Eye (tissue), 1 donor: ENCODE results near the gene RHEX.

Experiments used
- DNase-seq: peaks from one replicate; pipeline ENCODE4 v3.0.0-alpha.2; 2015

Gene RHEX

GRCh38 chr1:206098242-206098919 lies 45.4 kb downstream of the RHEX start:
- no peak for DNase-seq

DNA sequence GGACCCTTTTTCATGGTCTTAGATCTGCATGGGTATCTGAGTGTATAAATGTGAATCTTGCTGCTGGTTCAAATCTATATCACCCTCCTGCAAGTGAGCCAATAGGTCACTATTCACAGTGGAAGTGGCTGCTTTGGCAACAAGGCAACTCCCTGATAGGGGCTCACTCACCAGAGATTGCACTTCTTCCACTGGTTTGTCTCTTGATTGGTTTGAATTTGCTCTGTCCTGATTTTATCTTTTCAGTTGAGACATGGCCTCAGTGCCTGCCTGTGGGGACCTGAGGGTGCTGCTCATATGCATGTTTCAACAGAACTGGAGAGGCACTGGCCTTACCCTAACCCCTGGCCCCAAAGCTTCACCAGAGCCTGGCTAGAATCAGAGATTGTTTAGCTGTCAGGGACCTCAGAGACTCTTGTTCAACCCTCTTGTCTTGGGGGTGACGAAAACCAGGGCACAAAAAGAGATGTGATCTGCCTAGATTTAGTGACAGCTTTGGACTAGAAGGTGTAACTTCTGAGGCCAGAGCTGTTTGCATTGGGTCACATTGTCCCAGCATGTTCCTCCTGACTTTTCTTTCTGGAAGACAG lies 47.3 kb downstream of the RHEX start:
- no peak for DNase-seq

DNA sequence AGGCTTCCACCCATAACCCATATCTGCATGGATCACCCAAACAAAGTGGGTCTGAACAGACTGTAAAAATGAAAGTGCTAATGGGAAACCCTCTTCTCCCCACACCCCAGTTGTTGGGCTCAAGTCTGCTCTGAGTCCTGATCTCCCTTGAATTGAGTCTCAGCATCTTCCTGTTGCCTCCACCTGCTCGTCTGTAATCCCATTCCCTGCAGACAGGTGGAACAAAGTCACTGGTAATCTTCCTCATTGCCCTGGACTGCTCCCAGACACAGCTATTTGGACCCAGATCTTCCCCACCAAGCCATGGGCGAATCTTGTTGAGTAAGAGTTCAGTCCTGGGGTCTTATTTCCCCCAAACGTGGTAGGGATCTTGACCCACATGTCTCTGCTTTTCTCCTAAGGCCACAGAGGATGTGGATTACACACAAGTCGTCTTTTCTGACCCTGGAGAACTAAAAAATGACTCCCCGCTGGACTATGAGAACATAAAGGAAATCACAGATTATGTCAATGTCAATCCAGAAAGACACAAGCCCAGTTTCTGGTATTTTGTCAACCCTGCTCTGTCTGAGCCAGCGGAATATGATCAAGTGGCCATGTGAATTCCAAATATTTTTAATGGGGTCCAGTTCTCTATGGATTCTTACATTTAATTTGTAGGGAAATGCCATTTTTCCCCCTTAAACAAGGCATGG lies 48.5 kb downstream of the RHEX start:
- no peak for DNase-seq

- no peak for DNase-seq
Observed at GRCh38 chr1:206102292-206102936, 49.4 kb downstream of the RHEX start.

GRCh38 chr1:206103979-206104378 lies 51.0 kb downstream of the RHEX start:
- no peak for DNase-seq

- DNase-seq = no peak
Observed at GRCh38 chr1:206105464-206105995, 52.6 kb downstream of the RHEX start.

- DNase-seq = peak; percentile 94
Observed at GRCh38 chr1:206106328-206107167, 53.6 kb downstream of the RHEX start.

GRCh38 chr1:206107168-206107544 lies 54.2 kb downstream of the RHEX start:
- DNase-seq = no peak

DNA sequence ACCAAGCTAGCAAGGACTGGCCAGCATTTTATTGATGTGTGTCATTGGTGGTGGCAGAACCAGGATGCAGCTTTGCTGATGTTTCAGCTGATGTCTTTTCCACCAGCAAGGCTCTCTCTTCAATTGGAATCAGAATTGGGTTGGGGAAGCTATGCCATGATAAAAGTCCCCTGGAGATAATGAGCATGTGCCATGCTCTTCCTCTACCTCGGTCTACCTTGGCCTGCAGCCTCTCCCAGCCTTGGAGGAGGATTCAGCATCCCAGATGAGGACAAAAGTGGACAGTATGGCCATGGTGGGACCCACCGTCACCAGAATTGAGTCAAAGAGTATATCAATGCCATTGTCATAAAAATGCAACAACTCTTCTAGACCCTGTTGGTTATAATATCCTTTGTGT lies 55.7 kb downstream of the RHEX start:
- DNase-seq = no peak

DNA sequence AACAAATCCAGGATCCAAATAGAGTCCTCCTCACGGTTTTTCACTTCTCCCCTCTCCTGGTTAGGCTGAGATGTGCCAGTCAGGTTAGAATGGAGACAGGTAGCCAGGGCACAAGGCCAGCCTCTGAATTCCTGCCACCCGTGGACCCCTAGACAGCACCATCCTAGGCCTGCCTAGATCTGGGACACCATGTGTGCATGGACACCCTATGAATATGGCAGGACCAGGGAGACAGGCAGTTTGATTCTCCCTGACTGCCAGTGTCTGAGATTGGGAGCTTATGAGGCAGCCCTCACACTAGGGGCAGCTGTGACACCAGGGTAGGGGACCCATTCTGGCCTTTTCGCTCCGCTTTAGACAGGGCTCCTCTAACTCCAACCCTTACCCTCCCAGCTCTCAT lies 56.7 kb downstream of the RHEX start:
- no peak for DNase-seq

DNA sequence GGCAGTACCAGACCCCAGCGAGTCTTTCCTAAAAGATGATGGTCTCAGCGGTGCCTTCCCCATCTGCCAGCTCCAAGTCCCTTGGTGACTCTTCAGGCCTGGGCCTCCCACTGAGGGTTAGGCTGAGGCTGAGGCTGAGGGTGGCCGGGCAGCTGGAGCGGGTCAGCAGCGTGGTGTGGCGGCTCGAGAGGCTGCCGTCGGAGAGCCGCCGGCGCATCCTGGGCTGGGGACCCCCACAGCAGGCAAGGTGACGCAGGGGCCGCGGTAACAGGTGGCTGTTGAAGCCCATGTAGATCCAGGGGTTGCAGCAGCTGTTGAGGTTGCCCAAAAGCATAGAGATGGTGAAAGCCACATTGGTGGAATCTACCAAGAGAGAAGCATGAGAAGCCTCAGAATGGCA lies 57.2 kb downstream of the RHEX start:
- DNase-seq = no peak

GRCh38 chr1:206110820-206111219 lies 57.8 kb downstream of the RHEX start:
- no peak for DNase-seq

- no peak for DNase-seq
Observed at GRCh38 chr1:206111271-206111927, 58.4 kb downstream of the RHEX start.

- DNase-seq = no peak
Observed at GRCh38 chr1:206112600-206113301, 59.8 kb downstream of the RHEX start.

DNA sequence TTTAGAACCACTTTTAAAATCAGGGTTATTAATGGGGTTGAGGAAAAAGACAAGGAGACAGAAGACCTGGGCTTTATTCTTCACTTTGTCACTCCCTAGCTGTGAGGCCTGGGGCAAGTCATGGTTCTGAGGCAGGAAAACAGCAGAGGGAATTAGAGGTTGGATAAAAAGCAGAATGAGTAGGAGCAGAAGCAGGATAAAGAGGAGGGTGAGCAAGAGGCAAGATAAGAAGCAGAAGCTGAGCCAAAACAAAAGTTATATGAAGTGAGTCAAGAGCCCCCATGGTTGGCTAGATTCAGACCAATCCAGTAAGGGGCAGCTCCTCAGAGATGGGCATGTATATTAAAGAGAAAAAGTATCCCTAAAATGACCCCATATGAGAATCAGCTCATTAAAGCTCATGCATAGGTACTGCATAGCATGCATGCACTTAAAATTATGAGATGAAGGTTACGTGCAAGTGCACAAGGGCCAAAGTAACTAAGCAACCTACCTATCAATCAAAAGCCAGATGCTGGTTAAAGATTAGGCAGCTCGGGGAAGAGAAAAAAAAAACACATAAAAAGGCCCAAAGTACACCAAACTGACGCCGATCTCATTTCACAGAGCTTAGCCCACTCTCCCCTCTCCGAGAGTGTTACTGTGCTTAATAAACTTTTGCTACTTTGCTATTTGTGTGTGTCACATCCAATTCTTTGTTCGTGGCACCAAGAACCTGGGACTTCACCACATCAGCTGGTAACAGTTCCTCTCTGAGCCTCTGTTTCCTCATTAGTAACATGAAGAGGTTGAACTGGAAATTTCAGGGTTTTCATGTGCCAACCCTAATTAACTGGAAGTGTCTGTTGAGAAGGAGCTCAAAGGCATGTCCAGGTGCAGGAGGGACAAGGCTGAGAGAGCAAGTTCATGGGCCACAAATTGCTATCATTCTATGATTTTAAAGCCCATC lies 62.0 kb downstream of the RHEX start:
- DNase-seq = no peak

GRCh38 chr1:206115791-206116190 lies 62.8 kb downstream of the RHEX start:
- no peak for DNase-seq

GRCh38 chr1:206116191-206116872 lies 63.4 kb downstream of the RHEX start:
- no peak for DNase-seq

DNA sequence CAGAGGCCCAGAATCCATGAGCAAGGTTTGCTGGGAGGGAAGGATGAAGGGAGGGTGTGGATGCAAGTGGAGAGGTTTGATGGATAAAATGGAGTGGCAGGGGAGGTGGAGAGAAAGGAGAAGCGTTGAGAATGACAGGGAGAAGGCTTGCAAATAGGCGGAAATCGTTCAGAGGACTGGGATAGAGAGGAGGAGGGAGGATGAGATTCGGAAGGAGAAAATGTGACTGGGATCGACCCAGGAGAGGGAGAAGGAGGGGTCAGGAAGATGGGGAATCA lies 63.8 kb downstream of the RHEX start:
- no peak for DNase-seq

- DNase-seq = peak; percentile 75
Observed at GRCh38 chr1:206117151-206117948, 64.4 kb downstream of the RHEX start, which contains the start of gene AVPR1B. AVPR1B (minus strand) TSS chr1:206117388; CDS start chr1:206116890, 498 bp downstream.
